22Rv1 (cell line): ENCODE data around the gene CD69.
"Not testable (repeated sequence)": the region's sequence is repeated elsewhere in the genome, so short reads cannot be mapped to it uniquely, and the experiment has no call there.

Experiments used
- H3K27ac ChIP-seq: fragments of 450-650 bp; 2 replicates; pipeline ENCODE4 v1.5.1; 2017
- CTCF ChIP-seq: fragments of 450-650 bp; IDR thresholded peaks from 2 replicates; pipeline ENCODE4 v1.5.1; 2017; ENCODE audit warnings: mild to moderate bottlenecking
- ZFX ChIP-seq: fragments of 450-650 bp; IDR thresholded peaks from 2 replicates; pipeline ENCODE4 v1.6.1; 2017; ENCODE audit warnings: antibody characterized with exemption, borderline replicate concordance

Gene CD69

GRCh38 chr12:9717070-9717925 lies 43.4 kb downstream of the CD69 start:
- TF ChIP-seq CTCF (no peak), ZFX (no peak)
- H3K27ac ChIP-seq, result no peak overlapping the region

GRCh38 chr12:9713032-9713558 lies 47.6 kb downstream of the CD69 start:
- H3K27ac ChIP-seq, result not testable (repeated sequence)

- no peak for TF ChIP-seq CTCF
- TF ChIP-seq ZFX, result no peak
- no peak overlapping the region for H3K27ac ChIP-seq
These were observed 49.0 kb downstream of the CD69 start for GRCh38 chr12:9711664-9712063.

- no peak overlapping the region for H3K27ac ChIP-seq
- TF ChIP-seq ZFX (no peak), CTCF (no peak)
These were observed 49.9 kb downstream of the CD69 start for GRCh38 chr12:9710584-9711375.

GRCh38 chr12:9708853-9709252 lies 51.8 kb downstream of the CD69 start:
- TF ChIP-seq ZFX (no peak), CTCF (no peak)
- H3K27ac ChIP-seq, result no peak overlapping the region

GRCh38 chr12:9707864-9708808 lies 52.6 kb downstream of the CD69 start:
- TF ChIP-seq CTCF, result peak; percentile 94
- TF ChIP-seq ZFX, result no peak
- no peak overlapping the region for H3K27ac ChIP-seq

- no peak for TF ChIP-seq CTCF
- TF ChIP-seq ZFX, result no peak
These were observed 53.3 kb downstream of the CD69 start for GRCh38 chr12:9707356-9707755.

More at GRCh38 chr12:9707356-9707755, 53.3 kb downstream of the CD69 start:
- H3K27ac ChIP-seq, result no peak overlapping the region
